SK-N-SH (cell line): Measurements from ENCODE around the gene GPR146. TPM values are rescaled to one million over a fixed set of nuclear protein-coding genes. Genes with fewer than 3 reads are reported as not detected.

Source experiments
- CTCF ChIA-PET: fragments of 300-600, 350-600 bp; formaldehyde crosslinking; extraction: SDS; loops from one replicate; lab custom pipeline; 2021; lab: Yijun Ruan, JAX
- POLR2A ChIA-PET: fragments of 350-600 bp; sonication (Branson Sonifier 250); formaldehyde crosslinking; extraction: SDS; loops from one replicate; lab custom pipeline; 2020; ENCODE audit warnings: antibody characterized with exemption, inconsistent platforms; lab: Yijun Ruan, JAX
- DNase-seq: peaks from one replicate; pipeline ENCODE4 v3.0.0; 2012
- H2AFZ ChIP-seq: fragments of 200-600 bp; sonication (generic); 2 replicates; pipeline ENCODE4 v1.8.1; 2016; ENCODE audit warnings: antibody characterized with exemption, mild to moderate bottlenecking, low read depth
- H3F3A ChIP-seq: fragments of 200-600 bp; sonication (generic); replicated peaks from 2 replicates; pipeline ENCODE3; 2016; ENCODE audit warnings: antibody characterized with exemption, mild to moderate bottlenecking; ENCODE audit not compliant: insufficient read depth
- H3K27ac ChIP-seq, 2 experiments: fragments of 200-500 bp in 1 of 2; fragments of 200-600 bp in 1 of 2; sonication (Bioruptor generic) in 1 of 2; sonication (generic), shearing (Covaris generic) in 1 of 2; 2 replicates each; pipeline versions ENCODE4 v1.5.1 to v1.6.1; 2014 to 2016; ENCODE audit warnings: low read depth in 2 of 2, inconsistent platforms in 1 of 2, low read length in 1 of 2, mild to moderate bottlenecking in 1 of 2, mixed read lengths in 1 of 2
- H3K27me3 ChIP-seq: fragments of 200-600 bp; sonication (generic), shearing (Covaris generic); 2 replicates; pipeline ENCODE4 v1.6.1; 2016; ENCODE audit warnings: mixed run types; ENCODE audit not compliant: insufficient read depth
- H3K36me3 ChIP-seq, 2 experiments: fragments of 200-500 bp in 1 of 2; fragments of 200-600 bp in 1 of 2; sonication (Bioruptor generic) in 1 of 2; sonication (generic) in 1 of 2; replicated peaks in 1 of 2; 2 replicates each; pipeline versions ENCODE3 to v1.5.1; 2014 to 2016; ENCODE audit warnings: low read length in 1 of 2, mild to moderate bottlenecking in 1 of 2; ENCODE audit not compliant: insufficient read depth in 2 of 2, control insufficient read depth in 1 of 2
- H3K4me1 ChIP-seq, 2 experiments: fragments of 200-500 bp in 1 of 2; fragments of 200-600 bp in 1 of 2; sonication (Bioruptor generic) in 1 of 2; sonication (generic), shearing (Covaris generic) in 1 of 2; 2 replicates each; pipeline versions ENCODE4 v1.5.1 to v1.6.1; 2014 to 2016; ENCODE audit warnings: low read depth in 1 of 2, low read length in 1 of 2, mixed run types in 1 of 2; ENCODE audit not compliant: insufficient read depth in 2 of 2, control insufficient read depth in 1 of 2
- H3K4me2 ChIP-seq: fragments of 200-600 bp; sonication (generic), shearing (Covaris generic); 2 replicates; pipeline ENCODE4 v1.6.1; 2017; ENCODE audit warnings: mixed run types
- H3K4me3 ChIP-seq, 2 experiments: fragments of 200-500 bp in 1 of 2; fragments of 200-600 bp in 1 of 2; sonication (Bioruptor generic) in 1 of 2; sonication (generic), shearing (Covaris generic) in 1 of 2; 2 replicates each; pipeline versions ENCODE4 v1.5.1 to v1.8.1; 2014 to 2016; ENCODE audit warnings: low read depth in 2 of 2, inconsistent platforms in 1 of 2, low read length in 1 of 2, mild to moderate bottlenecking in 1 of 2, mixed read lengths in 1 of 2, moderate library complexity in 1 of 2
- H3K79me2 ChIP-seq: fragments of 200-600 bp; sonication (generic); 2 replicates; pipeline ENCODE4 v1.8.1; 2017; ENCODE audit warnings: mild to moderate bottlenecking; ENCODE audit not compliant: insufficient read depth
- H3K9ac ChIP-seq: fragments of 200-600 bp; sonication (generic); 2 replicates; pipeline ENCODE4 v1.6.1; 2017; ENCODE audit warnings: mixed run types
- H3K9me2 ChIP-seq: fragments of 200-600 bp; sonication (generic); 2 replicates; pipeline ENCODE4 v1.6.1; 2017; ENCODE audit warnings: mixed run types
- H3K9me3 ChIP-seq: fragments of 200-600 bp; sonication (generic); 2 replicates; pipeline ENCODE4 v1.6.1; 2017; ENCODE audit warnings: mixed run types, mild to moderate bottlenecking, moderate library complexity
- H4K20me1 ChIP-seq: fragments of 200-600 bp; sonication (generic); 2 replicates; pipeline ENCODE4 v1.6.1; 2017; ENCODE audit warnings: mild to moderate bottlenecking, mixed run types; ENCODE audit not compliant: insufficient read depth
- CHD2 ChIP-seq: fragments of 150-350 bp; IDR thresholded peaks from 2 replicates; pipeline ENCODE4 v1.6.1; 2018; ENCODE audit warnings: low read length; ENCODE audit not compliant: partially characterized antibody
- CTCF ChIP-seq: fragments of 200-600 bp; sonication (generic); IDR thresholded peaks from 2 replicates; pipeline ENCODE4 v1.6.1; 2017; ENCODE audit warnings: antibody characterized with exemption, mild to moderate bottlenecking, moderate library complexity
- ELF1 ChIP-seq: IDR thresholded peaks from 2 replicates; pipeline ENCODE4 v1.4.0; 2012
- EZH2phosphoT487 ChIP-seq: fragments of 200-600 bp; sonication (generic); IDR thresholded peaks from 2 replicates; pipeline ENCODE4 v1.6.1; 2017; ENCODE audit warnings: low read depth, mixed run types, mild to moderate bottlenecking, antibody characterized with exemption, moderate library complexity, borderline replicate concordance
- FOXJ3 ChIP-seq: sonication (generic); formaldehyde crosslinking; IDR thresholded peaks from 2 replicates; pipeline ENCODE4 v1.5.1; 2020; ENCODE audit warnings: mild to moderate bottlenecking, missing genetic modification reagents
- GABPA ChIP-seq: IDR thresholded peaks from 2 replicates; pipeline ENCODE4 v1.4.0; 2012; ENCODE audit warnings: low read depth, mild to moderate bottlenecking
- GATA2 ChIP-seq: sonication (generic); formaldehyde crosslinking; IDR thresholded peaks from 2 replicates; pipeline ENCODE4 v1.5.0; 2020; ENCODE audit warnings: mild to moderate bottlenecking, missing genetic modification reagents
- IRF3 ChIP-seq: fragments of 150-350 bp; IDR thresholded peaks from 2 replicates; pipeline ENCODE4 v1.6.1; 2016; ENCODE audit warnings: mild to moderate bottlenecking, low read depth, low read length
- JUND ChIP-seq: IDR thresholded peaks from 2 replicates; pipeline ENCODE4 v1.4.0; 2012
- MAX ChIP-seq: IDR thresholded peaks from 2 replicates; pipeline ENCODE4 v1.4.0; 2012; ENCODE audit warnings: low read depth
- NRF1 ChIP-seq: IDR thresholded peaks from 2 replicates; pipeline ENCODE4 v1.6.1; 2012; ENCODE audit warnings: low read depth, mild to moderate bottlenecking, low read length
- PBX3 ChIP-seq: IDR thresholded peaks from 2 replicates; pipeline ENCODE4; 2012
- RAD21 ChIP-seq: IDR thresholded peaks from 2 replicates; pipeline ENCODE4 v1.6.1; 2012; ENCODE audit warnings: mild to moderate bottlenecking, low read length
- REST ChIP-seq: IDR thresholded peaks from 2 replicates; pipeline ENCODE4 v1.6.1; 2012; ENCODE audit warnings: mild to moderate bottlenecking, low read depth, low read length, moderate library complexity
- RFX5 ChIP-seq: IDR thresholded peaks from 2 replicates; pipeline ENCODE4 v1.6.1; 2012; ENCODE audit warnings: mild to moderate bottlenecking, improper control_type of control experiment, low read length
- RXRA ChIP-seq: IDR thresholded peaks from 2 replicates; pipeline ENCODE4 v1.4.0; 2012; ENCODE audit warnings: low read depth, mild to moderate bottlenecking, borderline replicate concordance
- SIN3A ChIP-seq: IDR thresholded peaks from 2 replicates; pipeline ENCODE4 v1.6.1; 2012; ENCODE audit warnings: low read depth, mild to moderate bottlenecking, low read length, moderate library complexity, borderline replicate concordance
- USF1 ChIP-seq: IDR thresholded peaks from 2 replicates; pipeline ENCODE4 v1.4.0; 2012; ENCODE audit warnings: low read depth, borderline replicate concordance
- ZBTB33 ChIP-seq: IDR thresholded peaks from 2 replicates; pipeline ENCODE4 v1.4.0; 2012; ENCODE audit warnings: low read depth, borderline replicate concordance
- WGBS: methylation state at CpG from one replicate; pipeline ENCODE4 v1.1.6; 2017; ENCODE audit warnings: low lambda C conversion rate; 5-methylcytosine and 5-hydroxymethylcytosine counted together
- polyA plus RNA-seq, 3 experiments: library from polyadenylated mRNA; depleted of rRNA; stranded (reverse); fragments of >200 nt; gene quantifications; 2 replicates each; pipeline ENCODE4 v1.2.3, GENCODE V29; 2012

The GPR146 gene
- polyA plus RNA-seq, 1 of the 3 experiments (the other 2 are of a cell fraction): 1.4 TPM

GRCh38 chr7:995571-995970 is 48.8 kb upstream of the GPR146 start:
- Histone ChIP-seq H3K27ac (no peak overlapping the region), H3K27me3 (no peaks in the 10 kb centered on the region), H3K9ac (no peak overlapping the region), H3K4me1 (peaks cover 3 to 7% of the 10 kb centered on the region in 2 experiments; a peak in 2 of 4 replicates), H2AFZ (no peak overlapping the region), H3F3A (peaks cover 10% of the 10 kb centered on the region), H3K4me3 (no peak overlapping the region), H4K20me1 (peaks cover 4% of the 10 kb centered on the region; the same call in 1 of the 2 replicates), H3K4me2 (no peak overlapping the region), H3K9me3 (no peaks in the 10 kb centered on the region), H3K36me3 (peaks cover 4 to 39% of the 10 kb centered on the region in 2 experiments), H3K79me2 (no peaks in the 10 kb centered on the region), H3K9me2 (no peaks in the 10 kb centered on the region)
- ChIA-PET POLR2A (no interaction called here), CTCF (interaction anchor here (1.0 to 11.2 kb wide), 6 partner anchors 10 to 180 kb away, joined by 3 to 756 read pairs (median 89); partner anchors contain the start of genes GPER1 and GPR146)
- 93% methylated on average over 6 of the region's 14 CpGs for WGBS
- no peak for DNase-seq
- TF ChIP-seq PBX3 (no peak), ZBTB33 (no peak), RFX5 (no peak), MAX (no peak), SIN3A (no peak), EZH2phosphoT487 (no peak), RXRA (no peak), GABPA (no peak), REST (no peak), ELF1 (no peak), CHD2 (no peak), RAD21 (no peak), CTCF (no peak), GATA2 (CRISPR knock-in tag) (no peak), JUND (no peak), IRF3 (no peak), FOXJ3 (CRISPR knock-in tag) (no peak), USF1 (no peak), NRF1 (no peak)
